HPDE6-E6E7 (cell line): ENCODE results near the gene MAOB.
A peak's percentile ranks its signal among the peaks of the same experiment; 100 is the strongest.
"Not testable (repeated sequence)": the region's sequence is repeated elsewhere in the genome, so short reads cannot be mapped to it uniquely, and the experiment has no call there.

Source experiments
- DNase-seq: peaks from one replicate; pipeline ENCODE4 v3.0.0; 2011; ENCODE audit warnings: missing footprints; ENCODE audit errors: extremely low spot score

MAOB gene

GRCh38 chrX:43753637-43754036, 128.6 kb downstream of the MAOB start:
- no peak for DNase-seq

GRCh38 chrX:43750248-43750676, 132.0 kb downstream of the MAOB start:
- peak; percentile 32 for DNase-seq

GRCh38 chrX:43747476-43747875, 134.8 kb downstream of the MAOB start:
- no peak for DNase-seq

GRCh38 chrX:43745938-43746721, 136.1 kb downstream of the MAOB start:
- DNase-seq = no peak

- DNase-seq = no peak
Measured at GRCh38 chrX:43744284-43744683, 138.0 kb downstream of the MAOB start.

GRCh38 chrX:43743100-43743822, 139.0 kb downstream of the MAOB start:
- DNase-seq = no peak

GRCh38 chrX:43741843-43742573, 140.2 kb downstream of the MAOB start:
- no peak for DNase-seq

- no peak for DNase-seq
Measured at GRCh38 chrX:43735957-43736356, 146.3 kb downstream of the MAOB start.

GRCh38 chrX:43735534-43735933, 146.7 kb downstream of the MAOB start:
- no peak for DNase-seq

GRCh38 chrX:43734444-43734843, 147.8 kb downstream of the MAOB start:
- DNase-seq = no peak

- DNase-seq = no peak
Measured at GRCh38 chrX:43733699-43734098, 148.6 kb downstream of the MAOB start.

GRCh38 chrX:43731086-43731485, 151.2 kb downstream of the MAOB start:
- DNase-seq = no peak

- DNase-seq = no peak
Measured at GRCh38 chrX:43728966-43729365, 153.3 kb downstream of the MAOB start.

GRCh38 chrX:43728002-43728401, 154.2 kb downstream of the MAOB start:
- DNase-seq = no peak

GRCh38 chrX:43727254-43727653, 155.0 kb downstream of the MAOB start:
- not testable (repeated sequence) for DNase-seq

- not testable (repeated sequence) for DNase-seq
Measured at GRCh38 chrX:43725227-43725626, 157.0 kb downstream of the MAOB start.

- no peak for DNase-seq
Measured at GRCh38 chrX:43720961-43721360, 161.3 kb downstream of the MAOB start.

GRCh38 chrX:43720082-43720481, 162.2 kb downstream of the MAOB start:
- DNase-seq = no peak

- peak; percentile 21 for DNase-seq
Measured at GRCh38 chrX:43718956-43719355, 163.3 kb downstream of the MAOB start.

GRCh38 chrX:43718546-43718945, 163.7 kb downstream of the MAOB start:
- no peak for DNase-seq

GRCh38 chrX:43718081-43718480, 164.2 kb downstream of the MAOB start:
- DNase-seq = no peak

GRCh38 chrX:43717161-43717560, 165.1 kb downstream of the MAOB start:
- DNase-seq = no peak
